Measurements from ENCODE around the gene EXOC1.

The EXOC1 gene

GRCh38 chr4:55907469-55907868 is 54.0 kb downstream of the EXOC1 start:
- no peak overlapping the region for H3K27ac ChIP-seq
- no peak for TF ChIP-seq CTCF (conservative IDR thresholded peaks at IDR 0.05; ENCODE audit: low read depth)
- ChIA-PET POLR2A (ENCODE audit: low non-redundant PET) (no interaction called here), CTCF (no interaction called here)
- no peak for DNase-seq (ENCODE audit: low spot score)

GRCh38 chr4:55910140-55910539 is 56.7 kb downstream of the EXOC1 start:
- CTCF ChIA-PET, result no interaction called here
- H3K27ac ChIP-seq, result no peak overlapping the region
- DNase-seq (ENCODE audit: low spot score), result no peak
- TF ChIP-seq CTCF (conservative IDR thresholded peaks at IDR 0.05; ENCODE audit: low read depth), result no peak
- POLR2A ChIA-PET (ENCODE audit: low non-redundant PET), result no interaction called here

GRCh38 chr4:55912249-55912648 is 58.8 kb downstream of the EXOC1 start:
- POLR2A ChIA-PET (ENCODE audit: low non-redundant PET), result no interaction called here
- CTCF ChIA-PET, result interaction anchor here (0.7 kb wide), 1 partner anchor 178 kb away, joined by 3 read pairs; no protein-coding TSS in a partner anchor
- no peak for TF ChIP-seq CTCF (conservative IDR thresholded peaks at IDR 0.05; ENCODE audit: low read depth)
- no peak for DNase-seq (ENCODE audit: low spot score)
- H3K27ac ChIP-seq, result no peak overlapping the region

GRCh38 chr4:55920571-55920970 is 67.1 kb downstream of the EXOC1 start:
- ChIA-PET CTCF (interaction anchor here (0.6 to 0.9 kb wide), 2 partner anchors 20 to 425 kb away, joined by 3 to 4 read pairs; no protein-coding TSS in a partner anchor), POLR2A (ENCODE audit: low non-redundant PET) (no interaction called here)
- TF ChIP-seq CTCF (conservative IDR thresholded peaks at IDR 0.05; ENCODE audit: low read depth), result no peak
- no peak overlapping the region for H3K27ac ChIP-seq
- DNase-seq (ENCODE audit: low spot score), result no peak

- no peak for TF ChIP-seq CTCF (conservative IDR thresholded peaks at IDR 0.05; ENCODE audit: low read depth)
- DNase-seq (ENCODE audit: low spot score), result peak; percentile 9
- ChIA-PET CTCF (interaction anchor here (0.6 to 0.9 kb wide), 2 partner anchors 19 to 425 kb away, joined by 3 to 4 read pairs; no protein-coding TSS in a partner anchor), POLR2A (ENCODE audit: low non-redundant PET) (no interaction called here)
- H3K27ac ChIP-seq, result no peak overlapping the region
Observed at GRCh38 chr4:55921093-55921492, 67.6 kb downstream of the EXOC1 start.

- POLR2A ChIA-PET (ENCODE audit: low non-redundant PET), result no interaction called here
Observed at GRCh38 chr4:55925241-55925640, 71.8 kb downstream of the EXOC1 start.

More at GRCh38 chr4:55925241-55925640, 71.8 kb downstream of the EXOC1 start:
- TF ChIP-seq CTCF (conservative IDR thresholded peaks at IDR 0.05; ENCODE audit: low read depth), result no peak
- CTCF ChIA-PET, result interaction anchor here (0.6 kb wide), 1 partner anchor 381 kb away, joined by 3 read pairs; no protein-coding TSS in a partner anchor
- no peak overlapping the region for H3K27ac ChIP-seq
- no peak for DNase-seq (ENCODE audit: low spot score)

All from RWPE1 (cell line).